HCT116 (cell line): ENCODE data around the gene GBGT1.

Experiments
- CEBPB ChIP-seq: IDR thresholded peaks from 2 replicates; pipeline ENCODE4 v1.6.1; 2012; ENCODE audit warnings: low read depth
- EGR1 ChIP-seq: IDR thresholded peaks from 2 replicates; pipeline ENCODE4 v1.6.1; 2012; ENCODE audit warnings: low read depth
- MAX ChIP-seq: IDR thresholded peaks from 2 replicates; pipeline ENCODE4 v1.6.1; 2012
- POLR2A ChIP-seq: IDR thresholded peaks from 2 replicates; pipeline ENCODE4 v1.7.0; 2011; ENCODE audit warnings: borderline replicate concordance; ENCODE audit not compliant: insufficient read depth, insufficient read length; ENCODE audit errors: extremely low read depth
- RAD21 ChIP-seq: IDR thresholded peaks from 2 replicates; pipeline ENCODE4 v1.6.1; 2012; ENCODE audit warnings: low read depth, mild to moderate bottlenecking
- SP1 ChIP-seq: IDR thresholded peaks from 2 replicates; pipeline ENCODE4 v1.6.1; 2012; ENCODE audit warnings: low read depth
- ZFX ChIP-seq: fragments of 450-650 bp; IDR thresholded peaks from 2 replicates; pipeline ENCODE4 v1.6.1; 2017
- TF ChIP-seq, protein P1 (sequence below), 3 experiments: fragments of 200-600 bp in 1 of 3; sonication (generic) in 1 of 3; IDR thresholded peaks in 2 of 3; conservative IDR thresholded peaks in 1 of 3; 2 replicates each; pipeline ENCODE4 v1.5.1; 2012 to 2017; ENCODE audit warnings: low read depth in 2 of 3, low read length in 2 of 3, antibody characterized with exemption in 1 of 3, borderline replicate concordance in 1 of 3, control low read depth in 1 of 3, mild to moderate bottlenecking in 1 of 3, mixed read lengths in 1 of 3, mixed run types in 1 of 3, moderate library complexity in 1 of 3; ENCODE audit not compliant: insufficient read depth in 1 of 3

- TF ChIP-seq RAD21 (no peak), EGR1 (no peak), CEBPB (no peak), MAX (no peak), SP1 (no peak), POLR2A (no peak), ZFX (no peak)
- TF ChIP-seq, protein P1, sequence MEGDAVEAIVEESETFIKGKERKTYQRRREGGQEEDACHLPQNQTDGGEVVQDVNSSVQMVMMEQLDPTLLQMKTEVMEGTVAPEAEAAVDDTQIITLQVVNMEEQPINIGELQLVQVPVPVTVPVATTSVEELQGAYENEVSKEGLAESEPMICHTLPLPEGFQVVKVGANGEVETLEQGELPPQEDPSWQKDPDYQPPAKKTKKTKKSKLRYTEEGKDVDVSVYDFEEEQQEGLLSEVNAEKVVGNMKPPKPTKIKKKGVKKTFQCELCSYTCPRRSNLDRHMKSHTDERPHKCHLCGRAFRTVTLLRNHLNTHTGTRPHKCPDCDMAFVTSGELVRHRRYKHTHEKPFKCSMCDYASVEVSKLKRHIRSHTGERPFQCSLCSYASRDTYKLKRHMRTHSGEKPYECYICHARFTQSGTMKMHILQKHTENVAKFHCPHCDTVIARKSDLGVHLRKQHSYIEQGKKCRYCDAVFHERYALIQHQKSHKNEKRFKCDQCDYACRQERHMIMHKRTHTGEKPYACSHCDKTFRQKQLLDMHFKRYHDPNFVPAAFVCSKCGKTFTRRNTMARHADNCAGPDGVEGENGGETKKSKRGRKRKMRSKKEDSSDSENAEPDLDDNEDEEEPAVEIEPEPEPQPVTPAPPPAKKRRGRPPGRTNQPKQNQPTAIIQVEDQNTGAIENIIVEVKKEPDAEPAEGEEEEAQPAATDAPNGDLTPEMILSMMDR (IDR thresholded peaks at IDR 0.05 in 2 of 3, conservative IDR thresholded peaks at IDR 0.05 in 1 of 3; ENCODE audit: borderline replicate concordance in 1 of 3, insufficient read depth in 1 of 3, low read depth in 2 of 3, low read length in 2 of 3) = no peak
Observed at GRCh38 chr9:133165452-133165730, 1.7 kb upstream of the GBGT1 start.
